ENCODE data around the gene HAP1. TPM values are rescaled to one million over a fixed set of nuclear protein-coding genes. Genes with fewer than 3 reads are reported as not detected.
A peak's percentile ranks its signal among the peaks of the same experiment; 100 is the strongest.

HAP1 gene
- total RNA-seq, 1 experiment from 2014 or later = 3.2 TPM

- BruUV-seq (replicated peaks) = no TSS peak
- Mint-ChIP-seq H3K4me1 (ENCODE audit: low read depth, unreplicated experiment) (peaks cover 9% of the 10 kb centered on the region), H3K27ac (ENCODE audit: unreplicated experiment) (no peak overlapping the region), H3K36me3 (ENCODE audit: insufficient read depth, unreplicated experiment) (peaks cover 100% of the 10 kb centered on the region), H3K4me3 (ENCODE audit: unreplicated experiment) (no peak overlapping the region), H3K27me3 (ENCODE audit: insufficient read depth, unreplicated experiment) (no peaks in the 10 kb centered on the region), H3K9me3 (ENCODE audit: unreplicated experiment) (no peaks in the 10 kb centered on the region)
- H3K36me3 ChIP-seq (ENCODE audit: control insufficient read depth, insufficient read depth, low read length) = peaks cover 36% of the 10 kb centered on the region
- intact Hi-C loops (cut with micrococcal nuclease; ENCODE audit: unreplicated experiment) = no loop called here
- DNase-seq = no peak
- CTCF ChIA-PET = interaction anchor here (0.6 to 1.4 kb wide), 3 partner anchors 19 to 950 kb away, joined by 3 to 5 read pairs (median 4); partner anchors contain the start of gene JUP
- peaks cover 11% of the 10 kb centered on the region for H3K4me1 ChIP-seq
- no peak overlapping the region for H3K4me3 ChIP-seq (ENCODE audit: low read depth, low read length)
- H3K9me3 ChIP-seq = no peaks in the 10 kb centered on the region
- POLR2A ChIA-PET = no interaction called here
- no peaks in the 10 kb centered on the region for H3K27me3 ChIP-seq (replicated peaks; ENCODE audit: control insufficient read depth, insufficient read depth, low read length)
- no peak for TF ChIP-seq CTCF (IDR thresholded peaks at IDR 0.05; ENCODE audit: insufficient read depth in 1 of 2, low read depth in 1 of 2, low read length in 1 of 2, severe bottlenecking in 1 of 2, unreplicated experiment in 1 of 2)
These were observed 33.0 kb upstream of the HAP1 start for GRCh38 chr17:41767324-41768042.

- H3K36me3 Mint-ChIP-seq (ENCODE audit: insufficient read depth, unreplicated experiment) = peaks cover 100% of the 10 kb centered on the region
- no peak for TF ChIP-seq CTCF (IDR thresholded peaks at IDR 0.05; ENCODE audit: insufficient read depth in 1 of 2, low read depth in 1 of 2, low read length in 1 of 2, severe bottlenecking in 1 of 2, unreplicated experiment in 1 of 2)
These were observed 31.7 kb upstream of the HAP1 start for GRCh38 chr17:41766135-41766534.

GRCh38 chr17:41763327-41763726 is 28.9 kb upstream of the HAP1 start:
- intact Hi-C loops (cut with micrococcal nuclease; ENCODE audit: unreplicated experiment) = no loop called here
- H3K27me3 Mint-ChIP-seq (ENCODE audit: insufficient read depth, unreplicated experiment) = no peaks in the 10 kb centered on the region
- no peaks in the 10 kb centered on the region for H3K4me1 ChIP-seq
- BruUV-seq (replicated peaks) = no TSS peak
- no peaks in the 10 kb centered on the region for H3K9me3 Mint-ChIP-seq (ENCODE audit: unreplicated experiment)
- H3K36me3 Mint-ChIP-seq (ENCODE audit: insufficient read depth, unreplicated experiment) = peaks cover 99% of the 10 kb centered on the region
- no peaks in the 10 kb centered on the region for H3K4me1 Mint-ChIP-seq (ENCODE audit: low read depth, unreplicated experiment)
- TF ChIP-seq CTCF (IDR thresholded peaks at IDR 0.05; ENCODE audit: insufficient read depth in 1 of 2, low read depth in 1 of 2, low read length in 1 of 2, severe bottlenecking in 1 of 2, unreplicated experiment in 1 of 2) = no peak
- H3K9me3 ChIP-seq = no peaks in the 10 kb centered on the region
- peak overlapping the region; percentile 55 for H3K27ac Mint-ChIP-seq (ENCODE audit: unreplicated experiment)
- no peaks in the 10 kb centered on the region for H3K27me3 ChIP-seq (replicated peaks; ENCODE audit: control insufficient read depth, insufficient read depth, low read length)
- ChIA-PET CTCF (interaction anchor here (0.5 to 0.9 kb wide), 2 partner anchors 37 to 92 kb away, joined by 4 to 6 read pairs; no protein-coding TSS in a partner anchor), POLR2A (interaction anchor here (0.9 to 2.3 kb wide), 2 partner anchors 18 to 23 kb away, joined by 8 to 12 read pairs; partner anchors contain the start of gene JUP)
- no peak overlapping the region for H3K4me3 ChIP-seq (ENCODE audit: low read depth, low read length)
- H3K4me3 Mint-ChIP-seq (ENCODE audit: unreplicated experiment) = no peak overlapping the region
- no peak for DNase-seq
- H3K36me3 ChIP-seq (ENCODE audit: control insufficient read depth, insufficient read depth, low read length) = peaks cover 30% of the 10 kb centered on the region

More at GRCh38 chr17:41766135-41766534, 31.7 kb upstream of the HAP1 start:
- CTCF ChIA-PET = interaction anchor here (0.7 kb wide), 1 partner anchor 47 kb away, joined by 6 read pairs; the partner anchor contains the start of gene FKBP10
- Histone ChIP-seq H3K9me3 (no peaks in the 10 kb centered on the region), H3K4me1 (no peaks in the 10 kb centered on the region), H3K36me3 (ENCODE audit: control insufficient read depth, insufficient read depth, low read length) (peaks cover 32% of the 10 kb centered on the region), H3K4me3 (ENCODE audit: low read depth, low read length) (no peak overlapping the region), H3K27me3 (replicated peaks; ENCODE audit: control insufficient read depth, insufficient read depth, low read length) (no peaks in the 10 kb centered on the region)
- no TSS peak for BruUV-seq (replicated peaks)
- H3K27ac Mint-ChIP-seq (ENCODE audit: unreplicated experiment) = no peak overlapping the region
- POLR2A ChIA-PET = no interaction called here
- DNase-seq = no peak
- no peaks in the 10 kb centered on the region for H3K4me1 Mint-ChIP-seq (ENCODE audit: low read depth, unreplicated experiment)
- no peaks in the 10 kb centered on the region for H3K9me3 Mint-ChIP-seq (ENCODE audit: unreplicated experiment)
- H3K4me3 Mint-ChIP-seq (ENCODE audit: unreplicated experiment) = no peak overlapping the region
- intact Hi-C loops (cut with micrococcal nuclease; ENCODE audit: unreplicated experiment) = no loop called here
- no peaks in the 10 kb centered on the region for H3K27me3 Mint-ChIP-seq (ENCODE audit: insufficient read depth, unreplicated experiment)

Measured in Caco-2 (cell line).